Stimulated activated naive B cell treated with anti-CD40 and anti-IgM and Interleukin-4, amounts not matched to agents 10 μg/mL and 1 μg/mL and 100 μg/mL, for 72 hours (primary cell): Measurements from ENCODE around the gene SKP1.
"Not testable (repeated sequence)": the region's sequence is repeated elsewhere in the genome, so short reads cannot be mapped to it uniquely, and the experiment has no call there.

Experiments used
- ATAC-seq, 2 donors: fragments of 150-1000 bp; cut with Tn5 transposase; replicated peaks; 2 replicates each; pipeline ENCODE4 v1.10.0; 2021; ENCODE audit warnings: moderate library complexity in 1 of 2
- DNase-seq: peaks from one replicate; pipeline ENCODE4 v3.0.0; 2021
- H3K27ac Mint-ChIP-seq: one replicate; pipeline ENCODE4 v1.8.0; 2022; ENCODE audit warnings: mild to moderate bottlenecking, mixed read lengths
- H3K27me3 Mint-ChIP-seq, 2 donors: one replicate each; pipeline ENCODE4 v1.8.0; 2022; ENCODE audit warnings: mixed read lengths in 2 of 2
- H3K36me3 Mint-ChIP-seq, 2 donors: one replicate each; pipeline ENCODE4 v1.8.0; 2022; ENCODE audit warnings: mixed read lengths in 2 of 2, mild to moderate bottlenecking in 1 of 2
- H3K4me1 Mint-ChIP-seq, 2 donors: one replicate each; pipeline ENCODE4 v1.8.0; 2022; ENCODE audit warnings: mixed read lengths in 2 of 2, mild to moderate bottlenecking in 1 of 2
- H3K4me3 Mint-ChIP-seq, 2 donors: one replicate each; pipeline ENCODE4 v1.8.0; 2022; ENCODE audit warnings: mild to moderate bottlenecking in 2 of 2, mixed read lengths in 2 of 2, moderate library complexity in 1 of 2
- H3K9me3 Mint-ChIP-seq, 2 donors: one replicate each; pipeline ENCODE4 v1.8.0; 2022; ENCODE audit warnings: mixed read lengths in 2 of 2, mild to moderate bottlenecking in 1 of 2

SKP1 gene

DNA sequence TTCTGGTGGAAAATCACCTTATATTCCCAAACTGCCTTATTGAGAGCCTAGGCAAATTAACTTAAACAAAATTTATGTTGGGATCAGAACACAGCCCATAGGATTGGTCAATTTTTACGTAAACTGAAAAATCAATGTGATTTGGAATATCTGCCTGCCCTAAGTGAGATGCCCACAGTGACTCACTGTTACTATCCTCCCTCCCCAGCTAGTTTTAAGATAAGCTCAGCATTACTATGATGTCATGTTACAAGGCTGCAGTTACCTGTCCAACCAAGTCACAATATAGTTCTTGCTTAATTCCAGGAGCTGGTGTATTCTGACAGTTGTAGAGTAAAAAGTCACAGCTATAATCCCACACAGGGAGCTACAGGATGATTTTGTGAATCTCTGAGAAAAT, 23.1 kb downstream of the SKP1 start:
- no peaks in the 10 kb centered on the region for H3K9me3 Mint-ChIP-seq
- no peak for DNase-seq
- H3K27ac Mint-ChIP-seq, result no peak overlapping the region

DNA sequence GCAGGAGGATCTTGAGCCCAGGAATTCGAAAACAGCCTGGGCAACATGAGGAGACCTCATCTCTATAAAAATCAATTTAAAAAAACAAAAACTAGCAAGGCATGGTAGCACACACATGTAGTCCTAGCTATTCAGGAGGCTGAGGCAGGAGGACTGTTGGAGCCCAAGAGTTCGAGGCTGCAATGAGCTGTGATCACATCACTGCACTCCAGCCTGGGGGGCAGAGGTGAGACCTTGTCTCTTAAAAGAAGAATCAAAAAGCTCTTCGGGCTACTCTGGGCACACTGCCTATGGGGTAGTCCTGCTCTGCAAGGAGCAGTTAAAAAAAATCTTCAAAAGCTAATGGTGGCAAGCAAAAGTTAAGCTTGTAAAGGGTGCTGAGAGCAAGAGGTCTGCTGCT, 23.5 kb downstream of the SKP1 start:
- peaks cover 29 to 64% of the 10 kb centered on the region in 2 donors for H3K36me3 Mint-ChIP-seq
- no peaks in the 10 kb centered on the region for H3K9me3 Mint-ChIP-seq
- ATAC-seq, result no peak
- no peak overlapping the region for H3K4me3 Mint-ChIP-seq
- H3K27ac Mint-ChIP-seq, result no peak overlapping the region
- no peak for DNase-seq
- peaks cover 4 to 6% of the 10 kb centered on the region in 2 donors for H3K4me1 Mint-ChIP-seq
- no peaks in the 10 kb centered on the region for H3K27me3 Mint-ChIP-seq

More for the DNA sequence above, 23.1 kb downstream of the SKP1 start:
- peaks cover 4 to 6% of the 10 kb centered on the region in 2 donors for H3K4me1 Mint-ChIP-seq
- H3K36me3 Mint-ChIP-seq, result peaks cover 29 to 63% of the 10 kb centered on the region in 2 donors
- no peak for ATAC-seq
- H3K4me3 Mint-ChIP-seq, result no peak overlapping the region
- H3K27me3 Mint-ChIP-seq, result no peaks in the 10 kb centered on the region

DNA sequence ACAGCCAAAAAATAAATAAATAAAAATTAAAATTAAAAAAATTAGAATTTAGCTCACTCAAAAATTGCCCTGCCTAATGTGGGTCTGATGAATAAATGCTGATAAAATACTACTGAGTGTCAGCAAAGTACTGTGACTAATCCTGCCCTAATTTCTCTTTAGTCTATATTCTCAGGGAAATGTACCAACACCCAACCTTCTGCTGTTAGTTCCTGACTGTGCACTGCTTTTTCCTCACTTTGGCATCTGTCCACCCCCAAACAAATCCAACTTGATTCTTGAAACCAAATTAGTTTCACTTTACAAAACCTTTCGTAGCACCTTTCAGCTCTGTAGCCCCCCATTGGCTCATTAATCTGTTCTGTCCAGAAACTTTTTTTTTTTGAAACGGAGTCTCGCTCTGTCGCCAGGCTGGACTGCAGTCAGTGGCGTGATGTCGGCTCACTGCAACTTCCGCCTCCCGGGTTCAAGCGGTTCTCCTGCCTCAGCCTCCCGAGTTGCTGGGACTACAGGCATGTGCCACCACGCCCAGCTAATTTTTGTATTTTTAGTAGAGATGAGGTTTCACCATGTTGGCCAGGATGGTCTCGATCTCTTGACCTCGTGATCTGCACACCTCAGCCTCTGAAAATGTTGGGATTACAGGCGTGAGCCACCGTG, 24.4 kb downstream of the SKP1 start:
- H3K36me3 Mint-ChIP-seq, result peaks cover 29 to 59% of the 10 kb centered on the region in 2 donors
- not testable (repeated sequence) for ATAC-seq, H3K4me1 Mint-ChIP-seq

DNA sequence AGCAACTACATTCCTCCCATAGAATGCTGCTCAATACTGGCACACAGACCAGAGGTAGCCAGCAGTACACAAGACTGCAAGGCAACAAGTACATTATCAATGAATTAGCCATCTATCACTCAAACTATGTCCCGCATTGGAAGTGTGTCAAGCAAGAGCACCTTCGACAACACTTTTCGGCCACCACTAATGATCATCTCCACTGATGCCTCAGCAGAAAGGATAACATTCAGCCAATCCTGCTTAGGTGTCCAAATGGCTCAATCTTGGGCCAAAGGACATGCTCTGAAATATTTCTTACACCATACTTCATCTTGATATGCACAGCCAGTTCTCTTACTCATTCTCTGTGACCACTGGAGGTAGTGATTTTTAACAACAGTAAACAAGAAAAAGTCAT, 25.0 kb downstream of the SKP1 start:
- Mint-ChIP-seq H3K27ac (no peak overlapping the region), H3K4me1 (peaks cover under 1 to 4% of the 10 kb centered on the region in 2 donors), H3K9me3 (no peaks in the 10 kb centered on the region), H3K27me3 (no peaks in the 10 kb centered on the region), H3K4me3 (no peak overlapping the region), H3K36me3 (peaks cover 29 to 59% of the 10 kb centered on the region in 2 donors)
- DNase-seq, result no peak
- ATAC-seq, result no peak

More for the DNA sequence above, 24.4 kb downstream of the SKP1 start:
- DNase-seq, H3K9me3 Mint-ChIP-seq, H3K4me3 Mint-ChIP-seq, H3K27me3 Mint-ChIP-seq: not testable (repeated sequence)
- peak overlapping the region; percentile 75 for H3K27ac Mint-ChIP-seq

DNA sequence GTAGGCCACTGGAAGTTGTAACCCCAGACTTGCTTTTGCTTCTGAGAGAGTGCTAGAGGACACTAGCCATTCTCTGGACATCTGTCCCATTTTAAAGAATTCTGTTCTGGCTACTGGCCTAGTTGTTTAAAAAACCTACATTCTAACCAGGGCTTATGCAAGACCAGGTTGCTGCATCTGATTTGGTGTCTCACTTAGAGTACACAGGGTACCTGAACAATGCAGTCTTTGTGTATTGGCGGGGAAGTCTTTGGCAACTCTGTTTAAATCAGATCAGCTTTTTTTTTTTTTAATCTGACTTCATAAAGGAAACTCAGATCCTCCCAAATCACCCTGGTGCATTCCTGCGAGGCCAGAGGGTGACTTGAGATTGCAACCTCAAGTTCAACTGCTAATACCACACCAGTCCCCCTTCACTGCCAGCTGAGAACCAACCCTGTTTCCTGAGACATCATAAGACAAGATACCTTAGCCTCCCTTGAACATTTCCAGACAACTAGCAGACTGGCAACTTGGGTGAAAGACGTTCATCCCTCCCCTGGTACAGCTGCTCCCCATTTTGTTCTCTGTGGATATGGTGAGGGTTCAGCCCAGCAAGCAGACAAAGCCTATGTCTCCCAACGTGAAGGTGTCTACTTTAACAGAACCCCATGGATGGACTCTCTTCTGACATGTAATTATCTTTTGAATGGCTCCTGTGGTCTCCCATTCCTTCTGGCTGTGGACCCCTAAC, 27.0 kb downstream of the SKP1 start:
- Mint-ChIP-seq H3K4me3 (no peak overlapping the region), H3K27ac (peak overlapping the region; percentile 14), H3K36me3 (peaks cover 20 to 52% of the 10 kb centered on the region in 2 donors), H3K9me3 (no peaks in the 10 kb centered on the region), H3K4me1 (peaks cover 6 to 12% of the 10 kb centered on the region in 2 donors), H3K27me3 (no peaks in the 10 kb centered on the region)
- DNase-seq (no peak), ATAC-seq (no peak)

DNA sequence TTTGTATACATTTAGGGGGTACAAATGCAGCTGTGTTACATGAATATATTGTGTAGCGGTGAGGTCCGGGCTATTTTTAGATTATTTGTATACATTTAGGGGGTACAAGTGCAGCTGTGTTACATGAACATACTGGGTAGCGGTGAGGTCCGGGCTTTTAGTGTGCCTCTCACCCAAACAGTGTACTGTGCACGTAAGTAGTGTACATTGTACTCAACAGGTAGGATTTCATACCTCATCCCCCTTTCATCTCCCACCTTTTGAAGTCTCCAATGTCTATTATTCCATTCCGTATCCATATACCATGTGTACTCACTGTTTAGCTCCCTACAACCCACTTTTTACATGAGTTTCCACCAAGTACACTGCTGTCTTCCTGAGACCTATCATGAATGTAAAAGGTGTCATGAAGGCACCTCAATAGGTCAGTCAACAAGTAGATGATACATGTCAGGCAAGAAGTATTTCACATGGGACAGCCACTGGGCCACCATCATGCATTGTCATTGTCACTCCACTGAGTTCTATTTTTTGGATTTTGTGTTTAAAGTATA, 27.7 kb downstream of the SKP1 start:
- no peaks in the 10 kb centered on the region for H3K9me3 Mint-ChIP-seq
- peaks cover 7 to 12% of the 10 kb centered on the region in 2 donors for H3K4me1 Mint-ChIP-seq
- no peak overlapping the region for H3K4me3 Mint-ChIP-seq
- peaks cover 21 to 52% of the 10 kb centered on the region in 2 donors for H3K36me3 Mint-ChIP-seq
- H3K27me3 Mint-ChIP-seq, result no peaks in the 10 kb centered on the region
- no peak overlapping the region for H3K27ac Mint-ChIP-seq
- no peak for DNase-seq
- ATAC-seq, result no peak

DNA sequence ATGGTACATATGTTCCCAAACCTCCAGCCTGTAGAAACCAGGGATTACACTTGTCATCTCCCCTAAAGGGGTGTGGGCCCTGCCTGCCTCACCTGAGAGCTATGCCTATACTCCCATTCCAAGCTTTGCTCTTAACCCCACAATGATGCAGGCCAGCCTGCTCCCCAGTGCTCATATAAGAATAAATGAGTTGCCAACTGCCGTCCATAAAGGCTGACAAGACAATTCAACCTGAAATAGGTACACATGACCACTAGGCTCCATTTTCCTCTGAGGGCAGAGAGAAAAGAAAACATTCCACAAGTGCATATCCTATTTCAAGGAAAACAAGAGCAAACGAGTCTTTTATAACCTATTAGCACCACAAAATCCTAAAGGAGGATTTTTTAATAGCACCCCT, 28.4 kb downstream of the SKP1 start:
- DNase-seq, result no peak
- no peak overlapping the region for H3K4me3 Mint-ChIP-seq
- H3K27ac Mint-ChIP-seq, result no peak overlapping the region
- ATAC-seq, result no peak
- peaks cover 7 to 12% of the 10 kb centered on the region in 2 donors for H3K4me1 Mint-ChIP-seq
- peaks cover 22 to 45% of the 10 kb centered on the region in 2 donors for H3K36me3 Mint-ChIP-seq
- H3K27me3 Mint-ChIP-seq, result no peaks in the 10 kb centered on the region
- H3K9me3 Mint-ChIP-seq, result no peaks in the 10 kb centered on the region

DNA sequence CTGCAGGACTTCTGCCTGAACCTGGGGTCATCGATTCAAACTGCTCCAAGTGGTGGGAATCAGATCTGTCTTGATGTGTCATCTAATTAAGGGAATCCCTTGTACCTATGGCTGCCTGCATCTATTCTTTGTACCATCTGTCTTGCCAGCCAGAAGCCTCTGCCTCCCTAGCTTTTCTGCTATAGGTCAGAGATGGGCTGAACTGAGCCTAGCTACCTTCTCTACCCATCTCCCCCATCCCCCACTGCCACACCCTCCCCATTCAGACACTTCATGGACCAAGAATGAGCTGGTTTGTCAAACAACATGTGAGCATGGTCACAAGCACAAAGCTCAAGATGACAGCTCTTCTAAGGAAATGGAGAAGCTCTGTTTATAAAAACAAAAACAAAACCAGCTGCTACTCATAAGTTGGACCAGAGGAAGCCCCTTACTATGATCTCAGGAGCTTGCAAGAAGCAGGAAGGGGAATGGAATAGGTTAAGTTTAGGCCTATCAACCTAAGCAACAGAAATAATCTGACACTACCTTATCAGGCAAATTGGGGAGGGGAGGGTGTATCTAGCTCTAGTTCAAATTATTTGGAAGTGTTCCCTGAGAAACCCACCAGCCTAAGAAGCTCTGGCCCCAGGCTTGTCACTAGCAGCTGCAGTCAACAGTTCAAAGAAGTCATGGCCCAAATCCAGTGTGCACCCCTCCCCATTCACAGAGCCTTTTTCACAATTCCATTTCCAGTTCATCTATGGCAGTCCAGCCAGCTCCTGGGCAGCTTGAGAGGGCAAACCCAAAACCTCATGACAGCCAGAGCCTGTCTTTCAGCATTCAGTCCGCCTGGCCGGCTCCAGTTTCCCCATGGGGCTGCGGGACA, 29.9 kb downstream of the SKP1 start:
- no peak overlapping the region for H3K4me3 Mint-ChIP-seq
- peaks cover 7 to 12% of the 10 kb centered on the region in 2 donors for H3K4me1 Mint-ChIP-seq
- H3K9me3 Mint-ChIP-seq, result no peaks in the 10 kb centered on the region
- H3K36me3 Mint-ChIP-seq, result peaks cover 16 to 42% of the 10 kb centered on the region in 2 donors
- H3K27me3 Mint-ChIP-seq, result no peaks in the 10 kb centered on the region
- ATAC-seq, result no peak
- DNase-seq, result no peak
- peak overlapping the region; percentile 14 for H3K27ac Mint-ChIP-seq

DNA sequence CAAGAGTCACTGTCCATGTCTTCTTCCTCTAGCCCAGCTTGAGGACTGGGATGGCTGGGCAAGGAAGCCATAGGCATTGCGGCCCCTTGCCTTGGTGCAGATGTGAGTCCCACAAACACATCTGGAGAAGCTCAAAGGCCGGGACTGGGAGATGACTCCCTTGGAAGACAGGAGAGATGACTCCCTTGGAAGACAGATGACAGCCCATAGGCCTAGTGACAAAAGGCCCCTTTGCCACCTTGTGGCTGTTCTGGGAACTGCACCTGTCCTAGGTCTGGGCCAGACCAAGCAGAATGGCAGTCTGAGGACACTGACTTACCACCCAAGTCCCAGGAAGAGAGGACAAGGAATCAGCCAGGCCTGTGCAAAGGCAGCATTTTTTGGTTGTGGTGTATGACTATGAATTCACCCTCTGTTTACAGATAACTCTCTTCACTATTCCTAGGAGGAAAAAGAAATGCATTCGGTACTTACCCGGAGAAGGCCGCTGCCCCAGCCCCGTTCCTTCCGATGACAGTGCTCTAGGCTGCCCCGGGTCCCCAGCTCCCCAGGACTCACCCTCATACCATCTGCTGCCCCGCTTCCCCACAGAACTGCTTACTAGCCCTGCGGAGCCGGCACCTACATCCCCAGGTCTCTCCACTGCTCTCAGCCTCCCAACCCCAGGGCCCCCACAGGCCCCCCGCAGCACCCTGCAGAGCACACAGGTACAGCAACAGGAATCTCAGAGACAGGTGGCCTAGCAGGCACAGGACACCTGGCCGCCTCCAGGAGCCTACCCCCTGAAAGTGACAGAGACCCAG, 30.8 kb downstream of the SKP1 start:
- ATAC-seq (peak; percentile 89 to 90), DNase-seq (peak; percentile 52)
- Mint-ChIP-seq H3K9me3 (no peaks in the 10 kb centered on the region), H3K27ac (peak overlapping the region; percentile 25), H3K27me3 (no peaks in the 10 kb centered on the region), H3K36me3 (peaks cover 19 to 42% of the 10 kb centered on the region in 2 donors), H3K4me1 (peaks cover 15 to 21% of the 10 kb centered on the region in 2 donors), H3K4me3 (no peak overlapping the region)

DNA sequence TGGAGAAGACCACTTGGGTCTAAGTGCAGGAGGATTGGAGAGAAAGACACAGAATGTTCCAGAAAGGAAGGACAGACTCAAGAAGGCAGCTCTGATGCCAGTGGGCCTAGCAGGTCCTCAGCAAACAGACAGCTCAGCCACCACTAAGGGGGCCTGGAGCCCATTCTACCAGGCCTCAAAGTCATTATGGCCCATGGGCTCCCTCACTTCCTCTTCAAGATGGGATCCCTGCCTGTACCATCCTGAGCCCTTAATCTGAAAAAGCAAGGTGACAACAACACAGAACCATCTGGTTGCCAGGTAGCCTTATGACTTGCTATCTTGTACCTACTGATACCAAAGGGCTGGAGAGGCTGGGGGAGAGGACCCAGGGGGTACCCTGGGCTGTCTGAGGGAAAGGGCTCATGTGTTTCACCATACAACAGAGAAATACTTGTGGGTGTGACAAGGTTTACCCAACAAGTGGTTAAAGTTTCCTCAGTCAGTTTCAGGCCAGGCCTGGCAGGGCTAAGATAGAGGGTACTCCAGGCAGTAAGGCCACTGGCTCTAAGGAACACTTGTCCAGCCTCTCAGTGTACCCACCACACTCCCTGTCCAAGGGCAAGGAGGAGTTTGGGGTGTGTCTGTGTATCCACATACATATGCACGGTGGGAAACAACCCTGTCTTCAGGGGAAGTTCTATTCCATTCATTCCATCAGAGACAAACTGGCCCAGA, 31.6 kb downstream of the SKP1 start:
- H3K4me1 Mint-ChIP-seq, result peaks cover 21 to 28% of the 10 kb centered on the region in 2 donors
- H3K4me3 Mint-ChIP-seq, result no peak overlapping the region
- ATAC-seq, result no peak
- DNase-seq, result no peak
- no peak overlapping the region for H3K27ac Mint-ChIP-seq
- H3K36me3 Mint-ChIP-seq, result peaks cover 20 to 42% of the 10 kb centered on the region in 2 donors
- no peaks in the 10 kb centered on the region for H3K27me3 Mint-ChIP-seq
- no peaks in the 10 kb centered on the region for H3K9me3 Mint-ChIP-seq

DNA sequence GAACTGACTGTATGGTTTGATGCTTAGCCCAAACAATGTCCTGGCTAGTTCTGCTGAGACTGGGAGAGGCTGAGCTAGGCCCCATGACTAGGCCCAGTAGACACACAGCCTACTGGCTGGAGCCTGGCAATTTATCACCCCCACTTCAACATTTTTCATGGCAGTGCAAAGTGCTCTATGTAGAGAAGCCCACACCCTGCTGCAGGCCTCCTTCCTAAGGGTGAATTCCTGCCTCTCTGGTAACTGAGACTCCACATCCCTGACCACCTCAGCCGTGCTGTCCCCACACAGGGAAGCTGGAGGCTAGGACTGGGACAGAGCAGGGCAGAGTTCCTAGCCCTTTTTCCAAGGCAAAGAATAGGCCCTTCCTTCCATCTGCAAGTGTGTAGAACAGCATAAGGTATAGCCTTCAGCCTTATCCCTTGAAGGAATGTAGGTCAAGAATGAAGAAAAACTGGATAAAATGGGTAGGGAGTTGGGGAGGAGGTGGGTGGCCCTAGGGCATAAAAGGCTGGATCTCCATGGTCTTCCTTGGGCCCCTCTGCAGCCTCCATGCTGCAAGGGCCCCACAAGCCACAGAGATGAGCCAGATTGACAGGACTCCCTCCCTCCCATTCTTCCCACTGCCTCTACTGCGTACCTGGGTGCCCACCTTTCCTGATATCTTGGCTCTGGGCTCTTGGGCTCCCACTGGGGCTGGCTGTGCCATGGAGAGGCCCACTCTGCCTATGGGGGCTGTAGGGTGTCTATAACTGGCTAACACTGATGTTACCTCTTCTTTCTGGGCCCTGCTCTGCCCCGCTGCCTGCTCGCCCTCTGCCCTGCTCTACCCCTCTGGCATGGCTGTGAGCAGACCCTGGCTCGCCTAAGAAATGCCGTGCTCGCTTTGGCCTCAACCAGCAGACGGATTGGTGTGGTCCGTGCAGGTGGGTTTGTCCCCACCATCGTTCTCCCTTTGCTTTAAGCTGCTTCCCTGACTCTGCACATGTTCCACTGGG, 32.5 kb downstream of the SKP1 start:
- Mint-ChIP-seq H3K27ac (no peak overlapping the region), H3K4me3 (no peak overlapping the region), H3K27me3 (no peaks in the 10 kb centered on the region), H3K9me3 (no peaks in the 10 kb centered on the region), H3K4me1 (peaks cover 26 to 37% of the 10 kb centered on the region in 2 donors), H3K36me3 (peaks cover 17 to 44% of the 10 kb centered on the region in 2 donors)
- no peak for ATAC-seq
- DNase-seq, result no peak

DNA sequence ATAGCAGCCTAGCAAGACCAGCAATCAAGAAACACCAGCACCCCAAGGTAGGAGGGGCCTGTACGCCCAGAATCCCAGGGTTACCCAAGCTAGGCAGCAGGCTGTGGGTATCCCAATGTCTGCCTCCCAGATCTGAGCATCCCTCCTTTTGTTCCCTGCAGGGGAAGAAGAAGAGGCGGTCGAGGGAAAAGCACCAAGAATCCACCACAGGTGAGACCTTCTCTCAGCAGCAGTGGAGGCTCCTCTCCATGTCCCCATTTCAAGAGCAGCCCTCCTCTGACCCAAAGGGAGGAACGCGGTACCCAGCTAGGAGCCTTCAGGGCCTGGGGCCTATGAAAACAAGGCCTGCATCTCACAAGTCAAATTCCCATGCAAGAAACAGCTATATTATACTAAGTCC, 33.3 kb downstream of the SKP1 start:
- no peak for DNase-seq

More for the DNA sequence above, 33.3 kb downstream of the SKP1 start:
- Mint-ChIP-seq H3K27me3 (no peaks in the 10 kb centered on the region), H3K27ac (no peak overlapping the region), H3K4me1 (peaks cover 33 to 45% of the 10 kb centered on the region in 2 donors), H3K36me3 (peaks cover 15 to 43% of the 10 kb centered on the region in 2 donors), H3K4me3 (no peak overlapping the region), H3K9me3 (no peaks in the 10 kb centered on the region)
- no peak for ATAC-seq
